GM12891 (cell line): Measurements from ENCODE around the gene MATN3.

Experiments
- POLR2A ChIP-seq: IDR thresholded peaks from 2 replicates; pipeline ENCODE4 v1.6.1; 2011; ENCODE audit warnings: low read depth, low read length, control low read depth
- POLR2AphosphoS5 ChIP-seq: IDR thresholded peaks from 2 replicates; pipeline ENCODE4 v1.6.1; 2011; ENCODE audit warnings: low read depth, low read length, control low read depth
- SPI1 ChIP-seq: IDR thresholded peaks from 2 replicates; pipeline ENCODE4 v1.6.1; 2011; ENCODE audit warnings: low read depth, low read length, control low read depth
- TAF1 ChIP-seq: IDR thresholded peaks from 2 replicates; pipeline ENCODE4 v1.6.1; 2011; ENCODE audit warnings: low read depth, low read length, control low read depth

DNA sequence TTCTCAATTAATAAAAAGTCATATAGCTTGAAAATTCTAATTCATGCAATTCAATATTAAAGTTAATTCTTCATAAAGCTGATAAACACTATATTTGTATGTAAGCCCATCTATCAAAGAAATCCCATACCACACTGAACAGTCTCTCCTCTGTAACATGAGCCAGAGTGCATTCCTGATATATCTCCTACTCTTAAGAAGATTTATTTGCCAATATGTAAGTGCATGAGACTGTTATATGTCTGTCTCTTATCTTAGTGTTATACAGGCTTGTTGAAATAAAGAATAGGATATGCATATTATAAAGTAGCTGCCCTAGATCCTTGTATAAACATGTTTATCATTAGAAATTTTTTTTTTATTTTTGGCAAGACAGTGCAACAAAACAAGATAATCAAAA lies 70.3 kb downstream of the MATN3 start:
- no peak for TF ChIP-seq TAF1
- no peak for TF ChIP-seq POLR2AphosphoS5
- no peak for TF ChIP-seq POLR2A
- TF ChIP-seq SPI1, result no peak
